Natural killer cell (primary cell): ENCODE data around the gene RDH13. TPM values are rescaled to one million over a fixed set of nuclear protein-coding genes. Genes with fewer than 3 reads are reported as not detected.
"Not testable (repeated sequence)": the region's sequence is repeated elsewhere in the genome, so short reads cannot be mapped to it uniquely, and the experiment has no call there.

ENCODE experiments used
- ATAC-seq, 3 donors: fragments of 150-1000 bp in 2 of 3; fragments of 200-7000 bp in 1 of 3; cut with Tn5 transposase; 1 replicate in 1 of 3; 2 replicates in 2 of 3; pipeline ENCODE4 v1.10.0; 2021; ENCODE audit warnings: mild to moderate bottlenecking in 2 of 3, moderate library complexity in 2 of 3
- DNase-seq, 2 donors: peaks; one replicate each; pipeline versions ENCODE4 v3.0.0 to v3.0.0-alpha.2; 2013 to 2021; ENCODE audit warnings: mixed read lengths in 1 of 2
- H3K27ac ChIP-seq: one replicate; pipeline ENCODE4 v1.5.1; 2013; ENCODE audit warnings: mild to moderate bottlenecking, low read length
- H3K27me3 ChIP-seq: one replicate; pipeline ENCODE4 v1.6.1; 2013; ENCODE audit warnings: low read length; ENCODE audit not compliant: control insufficient read depth, insufficient read depth
- H3K36me3 ChIP-seq: one replicate; pipeline ENCODE4 v1.6.1; 2013; ENCODE audit warnings: low read length; ENCODE audit not compliant: control insufficient read depth, insufficient read depth
- H3K4me1 ChIP-seq: one replicate; pipeline ENCODE4 v1.6.1; 2013; ENCODE audit warnings: low read length; ENCODE audit not compliant: control insufficient read depth, insufficient read depth
- H3K4me3 ChIP-seq: one replicate; pipeline ENCODE4 v1.5.1; 2013; ENCODE audit warnings: low read length
- H3K9me3 ChIP-seq: one replicate; pipeline ENCODE4 v1.6.1; 2013; ENCODE audit warnings: low read length; ENCODE audit not compliant: control insufficient read depth, insufficient read depth
- H3K27ac Mint-ChIP-seq, 2 donors: one replicate each; pipeline ENCODE4 v1.8.0; 2022; ENCODE audit warnings: mild to moderate bottlenecking in 2 of 2, mixed read lengths in 2 of 2, moderate library complexity in 1 of 2
- H3K27me3 Mint-ChIP-seq, 2 donors: one replicate each; pipeline ENCODE4 v1.8.0; 2022; ENCODE audit warnings: low read depth in 2 of 2, mixed read lengths in 2 of 2
- H3K36me3 Mint-ChIP-seq: one replicate; pipeline ENCODE4 v1.8.0; 2022; ENCODE audit warnings: mixed read lengths
- H3K4me1 Mint-ChIP-seq, 2 donors: one replicate each; pipeline ENCODE4 v1.8.0; 2022; ENCODE audit warnings: mixed read lengths in 2 of 2
- H3K4me3 Mint-ChIP-seq: one replicate; pipeline ENCODE4 v1.8.0; 2022; ENCODE audit warnings: mild to moderate bottlenecking, moderate library complexity, mixed read lengths
- H3K9me3 Mint-ChIP-seq, 2 donors: one replicate each; pipeline ENCODE4 v1.8.0; 2022; ENCODE audit warnings: mixed read lengths in 2 of 2
- CTCF ChIP-seq: fragments of 200-600 bp; IDR thresholded peaks from one replicate; pipeline ENCODE4 v1.8.0; 2022; ENCODE audit warnings: antibody characterized with exemption
- WGBS: methylation state at CpG from one replicate; pipeline ENCODE4 v1.1.7; 2013; ENCODE audit warnings: missing lambda C conversion rate; ENCODE audit not compliant: insufficient coverage; 5-methylcytosine and 5-hydroxymethylcytosine counted together
- intact Hi-C: fragments of 100-400 bp; cut with micrococcal nuclease; formaldehyde crosslinking; loops from one replicate; pipeline ENCODE4 v1.14.2; 2022
- total RNA-seq, 4 donors: library from RNA; stranded (reverse); fragments of 120-200 nt in 1 of 4; gene quantifications; one replicate each; pipeline versions ENCODE4 v1.2.3 to v1.2.4, GENCODE V29; 2013 to 2022

Gene RDH13
- total RNA-seq, 3 donors from 2014 or later (not counting 1 experiment from before 2014, with no cell fraction given): 18.2 to 25.3 (median 19.3) TPM

- Mint-ChIP-seq H3K9me3 (no peaks in the 10 kb centered on the region), H3K4me3 (no peak overlapping the region), H3K4me1 (peaks cover 32 to 34% of the 10 kb centered on the region in 2 donors), H3K36me3 (no peaks in the 10 kb centered on the region), H3K27me3 (no peaks in the 10 kb centered on the region), H3K27ac (peak overlapping the region; percentile 47 to 58)
- 95% methylated on average over 20 of the region's 21 CpGs for WGBS
- Histone ChIP-seq H3K4me1 (peaks cover 9% of the 10 kb centered on the region), H3K4me3 (no peak overlapping the region), H3K27me3 (no peaks in the 10 kb centered on the region), H3K36me3 (no peaks in the 10 kb centered on the region), H3K9me3 (peaks cover 15% of the 10 kb centered on the region), H3K27ac (no peak overlapping the region)
- no peak for DNase-seq
- no peak for TF ChIP-seq CTCF
- intact Hi-C loops: no loop called here
- ATAC-seq: peak; percentile 40 to 43 (median 43)
These were observed 35.2 kb downstream of the RDH13 start for GRCh38 chr19:55027472-55028337.

GRCh38 chr19:55027140-55027471 is 35.8 kb downstream of the RDH13 start:
- H3K36me3 Mint-ChIP-seq, H3K27me3 ChIP-seq, H3K4me1 ChIP-seq, DNase-seq, H3K36me3 ChIP-seq, H3K9me3 Mint-ChIP-seq, intact Hi-C loops, H3K4me3 ChIP-seq, H3K27ac ChIP-seq, H3K27me3 Mint-ChIP-seq, H3K4me3 Mint-ChIP-seq, ATAC-seq: not testable (repeated sequence)
- Mint-ChIP-seq H3K4me1 (peaks cover 38 to 40% of the 10 kb centered on the region in 2 donors), H3K27ac (peak overlapping the region in 1 of 2 donors; percentile 47)
- 64% methylated on average over 4 of the region's 12 CpGs for WGBS
- peaks cover 15% of the 10 kb centered on the region for H3K9me3 ChIP-seq

GRCh38 chr19:55024111-55024510 is 38.8 kb downstream of the RDH13 start:
- 76% methylated on average over 11 of the region's 11 CpGs for WGBS
- ATAC-seq: no peak
- H3K4me3 Mint-ChIP-seq: peak overlapping the region; percentile 35

GRCh38 chr19:55020351-55020750 is 42.6 kb downstream of the RDH13 start:
- ATAC-seq, H3K27ac Mint-ChIP-seq, H3K36me3 ChIP-seq, H3K27me3 ChIP-seq, H3K27me3 Mint-ChIP-seq, H3K4me3 ChIP-seq, intact Hi-C loops, H3K36me3 Mint-ChIP-seq, DNase-seq, H3K27ac ChIP-seq, H3K4me1 ChIP-seq, H3K9me3 ChIP-seq, H3K4me3 Mint-ChIP-seq, H3K9me3 Mint-ChIP-seq: not testable (repeated sequence)
- H3K4me1 Mint-ChIP-seq: peaks cover 26 to 48% of the 10 kb centered on the region in 2 donors

More at GRCh38 chr19:55024111-55024510, 38.8 kb downstream of the RDH13 start:
- no peaks in the 10 kb centered on the region for H3K27me3 ChIP-seq
- H3K9me3 ChIP-seq: peaks cover 15% of the 10 kb centered on the region
- Mint-ChIP-seq H3K27ac (peak overlapping the region in 1 of 2 donors; percentile 47), H3K4me1 (peaks cover 40 to 43% of the 10 kb centered on the region in 2 donors), H3K27me3 (no peaks in the 10 kb centered on the region), H3K36me3 (no peaks in the 10 kb centered on the region), H3K9me3 (no peaks in the 10 kb centered on the region)
- no peak overlapping the region for H3K27ac ChIP-seq
- intact Hi-C loops: no loop called here
- H3K4me3 ChIP-seq: no peak overlapping the region
- no peaks in the 10 kb centered on the region for H3K36me3 ChIP-seq
- TF ChIP-seq CTCF: no peak
- DNase-seq: no peak
- H3K4me1 ChIP-seq: peaks cover 9% of the 10 kb centered on the region
